ENCODE measurements around the gene OR10G4. TPM values are rescaled to one million over a fixed set of nuclear protein-coding genes. Genes with fewer than 3 reads are reported as not detected.
"Not testable (repeated sequence)": the region's sequence is repeated elsewhere in the genome, so short reads cannot be mapped to it uniquely, and the experiment has no call there.

The OR10G4 gene
- total RNA-seq, 1 donor from 2014 or later = not detected

GRCh38 chr11:123995119-123995518 is 17.7 kb upstream of the OR10G4 start, which contains the start of gene OR10G6:
OR10G6 (minus strand) TSS chr11:123995161; CDS start chr11:123995161, 0 bp downstream.
- DNase-seq (ENCODE audit: low spot score in 2 of 2) = no peak
- no peak within 1 kb of the TSS for H3K4me3 ChIP-seq
- intact Hi-C loops (cut with DNase I) = no loop called here
- no peaks in the 10 kb centered on the region for H3K36me3 ChIP-seq
- H3K4me1 ChIP-seq = no peaks in the 10 kb centered on the region
- H3K27me3 ChIP-seq = no peaks in the 10 kb centered on the region
- no peak within 1 kb of the TSS for H3K27ac ChIP-seq
- no peaks in the 10 kb centered on the region for H3K9me3 ChIP-seq
- TF ChIP-seq, protein P1, sequence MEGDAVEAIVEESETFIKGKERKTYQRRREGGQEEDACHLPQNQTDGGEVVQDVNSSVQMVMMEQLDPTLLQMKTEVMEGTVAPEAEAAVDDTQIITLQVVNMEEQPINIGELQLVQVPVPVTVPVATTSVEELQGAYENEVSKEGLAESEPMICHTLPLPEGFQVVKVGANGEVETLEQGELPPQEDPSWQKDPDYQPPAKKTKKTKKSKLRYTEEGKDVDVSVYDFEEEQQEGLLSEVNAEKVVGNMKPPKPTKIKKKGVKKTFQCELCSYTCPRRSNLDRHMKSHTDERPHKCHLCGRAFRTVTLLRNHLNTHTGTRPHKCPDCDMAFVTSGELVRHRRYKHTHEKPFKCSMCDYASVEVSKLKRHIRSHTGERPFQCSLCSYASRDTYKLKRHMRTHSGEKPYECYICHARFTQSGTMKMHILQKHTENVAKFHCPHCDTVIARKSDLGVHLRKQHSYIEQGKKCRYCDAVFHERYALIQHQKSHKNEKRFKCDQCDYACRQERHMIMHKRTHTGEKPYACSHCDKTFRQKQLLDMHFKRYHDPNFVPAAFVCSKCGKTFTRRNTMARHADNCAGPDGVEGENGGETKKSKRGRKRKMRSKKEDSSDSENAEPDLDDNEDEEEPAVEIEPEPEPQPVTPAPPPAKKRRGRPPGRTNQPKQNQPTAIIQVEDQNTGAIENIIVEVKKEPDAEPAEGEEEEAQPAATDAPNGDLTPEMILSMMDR (IDR thresholded peaks at IDR 0.05) = no peak

DNA sequence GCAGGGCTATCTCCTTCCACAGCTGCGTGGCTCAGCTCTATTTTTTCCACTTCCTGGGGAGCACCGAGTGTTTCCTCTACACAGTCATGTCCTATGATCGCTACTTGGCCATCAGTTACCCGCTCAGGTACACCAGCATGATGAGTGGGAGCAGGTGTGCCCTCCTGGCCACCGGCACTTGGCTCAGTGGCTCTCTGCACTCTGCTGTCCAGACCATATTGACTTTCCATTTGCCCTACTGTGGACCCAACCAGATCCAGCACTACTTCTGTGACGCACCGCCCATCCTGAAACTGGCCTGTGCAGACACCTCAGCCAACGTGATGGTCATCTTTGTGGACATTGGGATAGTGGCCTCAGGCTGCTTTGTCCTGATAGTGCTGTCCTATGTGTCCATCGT is 3.0 kb downstream of the OR10G4 start:
- intact Hi-C loops (cut with DNase I); DNase-seq (ENCODE audit: low spot score in 2 of 2): not testable (repeated sequence)

DNA sequence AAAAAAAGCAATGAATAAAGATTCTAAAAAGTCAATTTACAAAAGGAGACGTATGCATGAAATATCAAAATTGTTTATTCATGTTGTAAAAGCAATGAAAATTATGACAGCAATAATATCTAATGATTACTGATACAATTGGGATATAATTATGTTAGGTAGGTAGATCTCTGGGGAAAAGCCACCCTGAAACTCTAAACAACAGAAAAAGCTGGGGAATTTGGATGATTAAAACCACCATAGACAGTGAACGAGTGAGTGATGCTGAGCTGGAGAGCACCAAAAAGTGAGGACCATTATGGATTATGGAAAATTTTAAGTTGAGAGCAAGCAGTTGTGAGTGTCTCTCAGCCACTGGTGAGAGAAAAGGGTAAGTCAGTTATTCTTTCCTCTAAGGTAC is 13.7 kb downstream of the OR10G4 start, which contains the start of gene OR10G8:
OR10G8 (plus strand) TSS at position 301 of the 400 bp plus-strand sequence. CDS start 2,825 bp downstream, outside the sequence.
- no peak for DNase-seq (ENCODE audit: low spot score in 2 of 2)
- TF ChIP-seq, protein P1 (IDR thresholded peaks at IDR 0.05) = no peak
- H3K27ac ChIP-seq = no peak within 1 kb of the TSS
- no peaks in the 10 kb centered on the region for H3K9me3 ChIP-seq
- no peaks in the 10 kb centered on the region for H3K27me3 ChIP-seq
- intact Hi-C loops (cut with DNase I) = no loop called here
- no peak within 1 kb of the TSS for H3K4me3 ChIP-seq
- H3K36me3 ChIP-seq = no peaks in the 10 kb centered on the region
- no peaks in the 10 kb centered on the region for H3K4me1 ChIP-seq

More for the DNA sequence above, 3.0 kb downstream of the OR10G4 start:
- H3K9me3 ChIP-seq, H3K4me1 ChIP-seq, H3K36me3 ChIP-seq, H3K27ac ChIP-seq, H3K27me3 ChIP-seq, H3K4me3 ChIP-seq: not testable (repeated sequence)

GRCh38 chr11:124036666-124037065 is 23.9 kb downstream of the OR10G4 start:
- no peak overlapping the region for H3K4me3 ChIP-seq
- no peaks in the 10 kb centered on the region for H3K9me3 ChIP-seq
- DNase-seq (ENCODE audit: low spot score in 2 of 2) = no peak
- H3K27ac ChIP-seq = no peak overlapping the region
- TF ChIP-seq, protein P1 (IDR thresholded peaks at IDR 0.05) = no peak
- H3K4me1 ChIP-seq = no peaks in the 10 kb centered on the region
- no peaks in the 10 kb centered on the region for H3K27me3 ChIP-seq
- intact Hi-C loops (cut with DNase I) = no loop called here
- no peaks in the 10 kb centered on the region for H3K36me3 ChIP-seq

GRCh38 chr11:124039557-124039956 is 26.8 kb downstream of the OR10G4 start:
- no peaks in the 10 kb centered on the region for H3K27me3 ChIP-seq
- H3K9me3 ChIP-seq = no peaks in the 10 kb centered on the region
- H3K4me3 ChIP-seq = no peak overlapping the region
- H3K36me3 ChIP-seq = no peaks in the 10 kb centered on the region
- H3K4me1 ChIP-seq = no peaks in the 10 kb centered on the region
- DNase-seq (ENCODE audit: low spot score in 2 of 2) = no peak
- TF ChIP-seq, protein P1 (IDR thresholded peaks at IDR 0.05) = no peak
- intact Hi-C loops (cut with DNase I) = no loop called here
- H3K27ac ChIP-seq = no peak overlapping the region

DNA sequence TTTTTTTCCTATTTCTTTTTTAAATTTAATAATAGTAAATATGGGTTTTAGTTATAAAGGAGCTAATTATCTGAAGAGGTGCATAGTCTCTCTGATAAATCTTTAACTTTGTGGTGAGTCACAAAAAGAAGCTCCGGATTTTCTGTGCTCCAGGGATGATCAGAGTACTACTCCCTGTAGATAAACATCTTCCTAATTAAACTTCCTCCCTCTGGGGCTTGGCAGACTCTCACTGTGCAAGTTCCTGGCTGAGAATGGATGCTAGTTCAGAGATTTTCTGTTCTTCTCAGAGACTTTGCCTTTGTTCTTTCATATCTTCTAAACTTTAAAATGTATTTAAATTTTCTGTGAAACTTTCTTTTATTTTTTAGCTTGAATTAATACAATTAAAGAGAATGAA is 28.5 kb downstream of the OR10G4 start, which contains the start of gene OR10G7:
OR10G7 (minus strand) TSS at position 72 of the 400 bp plus-strand sequence. CDS start 2,324 bp downstream, outside the sequence.
- Histone ChIP-seq H3K9me3 (no peaks in the 10 kb centered on the region), H3K4me3 (no peak within 1 kb of the TSS), H3K27ac (no peak within 1 kb of the TSS), H3K27me3 (no peaks in the 10 kb centered on the region), H3K36me3 (no peaks in the 10 kb centered on the region), H3K4me1 (no peaks in the 10 kb centered on the region)
- no peak for DNase-seq (ENCODE audit: low spot score in 2 of 2)
- TF ChIP-seq, protein P1 (IDR thresholded peaks at IDR 0.05) = no peak
- intact Hi-C loops (cut with DNase I) = no loop called here
